ENCODE measurements around the gene SEMA4B. TPM values are rescaled to one million over a fixed set of nuclear protein-coding genes. Genes with fewer than 3 reads are reported as not detected.
A peak's percentile ranks its signal among the peaks of the same experiment; 100 is the strongest.
"Not testable (repeated sequence)": the region's sequence is repeated elsewhere in the genome, so short reads cannot be mapped to it uniquely, and the experiment has no call there.

SEMA4B gene
- total RNA-seq, 1 experiment from 2014 or later = 25.4 TPM

GRCh38 chr15:90234096-90234988, 33.2 kb downstream of the SEMA4B start, which contains the start of gene GDPGP1:
GDPGP1 (plus strand) TSS chr15:90234209; CDS start chr15:90240909, 6,700 bp downstream.
- in situ Hi-C loops (cut with HindIII; ENCODE audit: low sequenced_read_pairs) = no loop called here
- peak; percentile 95 for DNase-seq (ENCODE audit: low spot score)

- in situ Hi-C loops (cut with HindIII; ENCODE audit: low sequenced_read_pairs) = no loop called here
- DNase-seq (ENCODE audit: low spot score) = no peak
Observed at GRCh38 chr15:90239371-90239770, 38.2 kb downstream of the SEMA4B start.

- in situ Hi-C loops (cut with HindIII; ENCODE audit: low sequenced_read_pairs) = no loop called here
- peak; percentile 81 for DNase-seq (ENCODE audit: low spot score)
Observed at GRCh38 chr15:90240856-90241255, 39.7 kb downstream of the SEMA4B start.

- in situ Hi-C loops (cut with HindIII; ENCODE audit: low sequenced_read_pairs) = no loop called here
- no peak for DNase-seq (ENCODE audit: low spot score)
Observed at GRCh38 chr15:90241343-90242192, 40.4 kb downstream of the SEMA4B start.

- in situ Hi-C loops (cut with HindIII; ENCODE audit: low sequenced_read_pairs) = no loop called here
- DNase-seq (ENCODE audit: low spot score) = no peak
Observed at GRCh38 chr15:90243943-90244639, 43.0 kb downstream of the SEMA4B start.

- in situ Hi-C loops (cut with HindIII; ENCODE audit: low sequenced_read_pairs) = no loop called here
- DNase-seq (ENCODE audit: low spot score) = no peak
Observed at GRCh38 chr15:90248789-90249202, 47.7 kb downstream of the SEMA4B start.

- in situ Hi-C loops (cut with HindIII; ENCODE audit: low sequenced_read_pairs) = no loop called here
Observed at GRCh38 chr15:90249203-90249863, 48.2 kb downstream of the SEMA4B start, which contains the start of gene TTLL13. TTLL13 (plus strand) TSS chr15:90249556; CDS start chr15:90250631, 1,075 bp downstream.

GRCh38 chr15:90257776-90258175, 56.6 kb downstream of the SEMA4B start:
- in situ Hi-C loops (cut with HindIII; ENCODE audit: low sequenced_read_pairs) = no loop called here
- no peak for DNase-seq (ENCODE audit: low spot score)

More at GRCh38 chr15:90249203-90249863, 48.2 kb downstream of the SEMA4B start, which contains the start of gene TTLL13:
- peak; percentile 91 for DNase-seq (ENCODE audit: low spot score)

GRCh38 chr15:90259524-90259923, 58.4 kb downstream of the SEMA4B start:
- no peak for DNase-seq (ENCODE audit: low spot score)
- in situ Hi-C loops (cut with HindIII; ENCODE audit: low sequenced_read_pairs) = no loop called here

- DNase-seq (ENCODE audit: low spot score); in situ Hi-C loops (cut with HindIII; ENCODE audit: low sequenced_read_pairs): not testable (repeated sequence)
Observed at GRCh38 chr15:90260731-90261130, 59.6 kb downstream of the SEMA4B start.

- in situ Hi-C loops (cut with HindIII; ENCODE audit: low sequenced_read_pairs) = no loop called here
- no peak for DNase-seq (ENCODE audit: low spot score)
Observed at GRCh38 chr15:90261811-90262210, 60.7 kb downstream of the SEMA4B start.

- no peak for DNase-seq (ENCODE audit: low spot score)
- in situ Hi-C loops (cut with HindIII; ENCODE audit: low sequenced_read_pairs) = no loop called here
Observed at GRCh38 chr15:90262426-90262825, 61.3 kb downstream of the SEMA4B start.

GRCh38 chr15:90264671-90265070, 63.5 kb downstream of the SEMA4B start:
- in situ Hi-C loops (cut with HindIII; ENCODE audit: low sequenced_read_pairs) = no loop called here
- DNase-seq (ENCODE audit: low spot score) = no peak

GRCh38 chr15:90265271-90266060, 64.3 kb downstream of the SEMA4B start, which contains the start of gene NGRN:
NGRN (plus strand) TSS chr15:90265672; CDS start chr15:90265713, 41 bp downstream.
- in situ Hi-C loops (cut with HindIII; ENCODE audit: low sequenced_read_pairs) = no loop called here

GRCh38 chr15:90266061-90266431, 64.9 kb downstream of the SEMA4B start:
- peak; percentile 59 for DNase-seq (ENCODE audit: low spot score)
- in situ Hi-C loops (cut with HindIII; ENCODE audit: low sequenced_read_pairs) = no loop called here

More at GRCh38 chr15:90265271-90266060, 64.3 kb downstream of the SEMA4B start, which contains the start of gene NGRN:
- DNase-seq (ENCODE audit: low spot score) = peak; percentile 95

- DNase-seq (ENCODE audit: low spot score) = no peak
- in situ Hi-C loops (cut with HindIII; ENCODE audit: low sequenced_read_pairs) = no loop called here
Observed at GRCh38 chr15:90266485-90266884, 65.4 kb downstream of the SEMA4B start.

- in situ Hi-C loops (cut with HindIII; ENCODE audit: low sequenced_read_pairs) = no loop called here
- DNase-seq (ENCODE audit: low spot score) = no peak
Observed at GRCh38 chr15:90268415-90268814, 67.3 kb downstream of the SEMA4B start.
